Testis (tissue), 2 donors: ENCODE results near the gene ITGA6.

Experiments used
- CTCF ChIP-seq, 3 experiments: fragments of 450-650 bp in 2 of 3; fragments of 200-600 bp in 1 of 3; sonication (generic) in 1 of 3; IDR thresholded peaks; one replicate each; pipeline ENCODE4 v1.5.1; 2016 to 2019; ENCODE audit warnings: antibody characterized with exemption in 3 of 3, mild to moderate bottlenecking in 2 of 3, moderate library complexity in 1 of 3
- POLR2A ChIP-seq: fragments of 450-650 bp; IDR thresholded peaks from one replicate; pipeline ENCODE4 v1.6.1; 2017; ENCODE audit warnings: antibody characterized with exemption, mild to moderate bottlenecking, moderate library complexity

- no peak for TF ChIP-seq CTCF (IDR thresholded peaks at IDR 0.05)
- TF ChIP-seq POLR2A: no peak
These were observed 79.8 kb downstream of the ITGA6 start for GRCh38 chr2:172507199-172507598.
